Endothelial cell of umbilical vein (primary cell): ENCODE measurements around the gene SECTM1. TPM values are rescaled to one million over a fixed set of nuclear protein-coding genes. Genes with fewer than 3 reads are reported as not detected.

Experiments used
- BruUV-seq: library from RNA; stranded (reverse); fragments of 400-500 nt; replicated peaks from 2 replicates; lab custom pipeline; 2021; lab: Mats Ljungman, UMichigan
- CTCF ChIA-PET: fragments of 300-600, 350-600 bp; sonication (Branson Sonifier 250); formaldehyde crosslinking; loops from one replicate; lab custom pipeline; 2021; ENCODE audit warnings: antibody characterized with exemption, inconsistent platforms; lab: Charles Lee
- POLR2A ChIA-PET: fragments of 300-600, 350-600 bp; sonication (Branson Sonifier 250); formaldehyde crosslinking; loops from one replicate; lab custom pipeline; 2021; ENCODE audit warnings: antibody characterized with exemption, inconsistent platforms; lab: Charles Lee
- DNase-seq: peaks from one replicate; pipeline ENCODE4 v3.0.0-alpha.2; 2011; ENCODE audit warnings: low read depth, low spot score
- FAIRE-seq: peaks from 2 replicates; lab custom pipeline; 2011; peaks lifted over from hg19 to GRCh38; lab: Jason Lieb, UNC
- H2AFZ ChIP-seq: 2 replicates; pipeline ENCODE4 v1.6.0; 2012; ENCODE audit warnings: low read depth, low read length, control low read depth, inconsistent platforms
- H3K27ac ChIP-seq: 2 replicates; pipeline ENCODE4 v1.5.1; 2011; ENCODE audit warnings: low read depth, mild to moderate bottlenecking, control low read depth, low read length, moderate library complexity; ENCODE audit not compliant: insufficient read depth
- H3K27me3 ChIP-seq, 2 experiments: 2 replicates each; pipeline versions ENCODE4 v1.6.0 to v1.6.1; 2011; ENCODE audit warnings: low read length in 2 of 2, mixed read lengths in 1 of 2; ENCODE audit not compliant: control insufficient read depth in 2 of 2, insufficient read depth in 2 of 2
- H3K36me3 ChIP-seq, 2 experiments: 2 replicates in 1 of 2; 3 replicates in 1 of 2; pipeline ENCODE4 v1.5.1; 2011; ENCODE audit warnings: low read length in 2 of 2, mild to moderate bottlenecking in 1 of 2, moderate library complexity in 1 of 2; ENCODE audit not compliant: control insufficient read depth in 2 of 2, insufficient read depth in 2 of 2; ENCODE audit errors: extremely low read depth in 1 of 2
- H3K4me1 ChIP-seq: 3 replicates; pipeline ENCODE4 v1.5.1; 2011; ENCODE audit warnings: mild to moderate bottlenecking, low read length; ENCODE audit not compliant: control insufficient read depth, insufficient read depth; ENCODE audit errors: extremely low read depth
- H3K4me2 ChIP-seq: 2 replicates; pipeline ENCODE4 v1.6.1; 2011; ENCODE audit warnings: low read length, control low read depth, mixed read lengths; ENCODE audit not compliant: insufficient read depth
- H3K4me3 ChIP-seq, 3 experiments: fragments of 200-600 bp in 1 of 3; sonication (generic), shearing (Covaris generic) in 1 of 3; replicated peaks in 1 of 3; 2 replicates each; pipeline ENCODE4 v1.5.1; 2011 to 2016; ENCODE audit warnings: control low read depth in 3 of 3, low read length in 3 of 3, mild to moderate bottlenecking in 2 of 3, inconsistent platforms in 1 of 3, low read depth in 1 of 3, moderate library complexity in 1 of 3; ENCODE audit not compliant: insufficient read depth in 1 of 3
- H3K79me2 ChIP-seq: 2 replicates; pipeline ENCODE4 v1.6.0; 2012; ENCODE audit warnings: low read length, inconsistent platforms; ENCODE audit not compliant: control insufficient read depth, insufficient read depth
- H3K9ac ChIP-seq: replicated peaks from 2 replicates; pipeline ENCODE3; 2011; ENCODE audit warnings: low read length, control low read depth; ENCODE audit not compliant: insufficient read depth; ENCODE audit errors: extremely low read depth
- H3K9me1 ChIP-seq: replicated peaks from 3 replicates; pipeline ENCODE4 v1.6.0; 2011; ENCODE audit warnings: mild to moderate bottlenecking, low read length; ENCODE audit not compliant: control insufficient read depth, insufficient read depth; ENCODE audit errors: extremely low read depth
- H3K9me3 ChIP-seq: replicated peaks from 2 replicates; pipeline ENCODE4 v1.5.1; 2012; ENCODE audit warnings: low read length, inconsistent platforms; ENCODE audit not compliant: control insufficient read depth, insufficient read depth
- H4K20me1 ChIP-seq: replicated peaks from 2 replicates; pipeline ENCODE3; 2011; ENCODE audit warnings: mild to moderate bottlenecking, low read length; ENCODE audit not compliant: control insufficient read depth, insufficient read depth; ENCODE audit errors: extremely low read depth
- CTCF ChIP-seq, 2 donors: IDR thresholded peaks; 1 replicate in 1 of 2; 2 replicates in 1 of 2; pipeline ENCODE4 v1.5.1; 2011; ENCODE audit warnings: low read length in 2 of 2, mild to moderate bottlenecking in 2 of 2, moderate library complexity in 2 of 2, control low read depth in 1 of 2, inconsistent platforms in 1 of 2, low read depth in 1 of 2; ENCODE audit not compliant: insufficient read depth in 1 of 2; ENCODE audit errors: extremely low read depth in 1 of 2
- EZH2 ChIP-seq: IDR thresholded peaks from 2 replicates; pipeline ENCODE4 v1.6.1; 2012; ENCODE audit warnings: borderline replicate concordance, low read depth, mild to moderate bottlenecking, moderate library complexity, low read length, inconsistent platforms; ENCODE audit not compliant: severe bottlenecking
- FOS ChIP-seq: IDR thresholded peaks from 2 replicates; pipeline ENCODE4 v1.6.1; 2011; ENCODE audit warnings: mild to moderate bottlenecking, low read length, moderate library complexity, borderline replicate concordance; ENCODE audit not compliant: insufficient read depth
- GATA2 ChIP-seq: IDR thresholded peaks from 2 replicates; pipeline ENCODE4 v1.7.0; 2011; ENCODE audit warnings: low read depth, mild to moderate bottlenecking, moderate library complexity, mixed read lengths, low read length; ENCODE audit not compliant: insufficient read length, insufficient read depth
- JUN ChIP-seq: IDR thresholded peaks from 2 replicates; pipeline ENCODE4 v1.6.1; 2011; ENCODE audit warnings: borderline replicate concordance, low read depth; ENCODE audit not compliant: insufficient read length, insufficient read depth
- MAX ChIP-seq: IDR thresholded peaks from 2 replicates; pipeline ENCODE4 v1.6.1; 2011; ENCODE audit not compliant: insufficient read depth, insufficient read length
- MYC ChIP-seq: IDR thresholded peaks from one replicate; pipeline ENCODE4 v1.6.1; 2011; ENCODE audit warnings: mild to moderate bottlenecking, low read depth, low read length
- POLR2A ChIP-seq: IDR thresholded peaks from 2 replicates; pipeline ENCODE4 v1.6.1; 2012; ENCODE audit warnings: low read depth, mild to moderate bottlenecking, control low read depth, low read length
- POLR2AphosphoS5 ChIP-seq: IDR thresholded peaks from 2 replicates; pipeline ENCODE4 v1.6.1; 2012; ENCODE audit warnings: low read depth, mild to moderate bottlenecking, control low read depth, low read length, moderate library complexity; ENCODE audit not compliant: insufficient read depth
- dilution Hi-C: fragments of 300-500 bp; cut with MboI; formaldehyde crosslinking; loops from one replicate; pipeline ENCODE4 v1.15.0; 2019; ENCODE audit warnings: low sequenced_read_pairs; ENCODE audit not compliant: extremely low pct_ligation_motif_present
- intact Hi-C: fragments of 100-400 bp; cut with micrococcal nuclease; formaldehyde crosslinking; loops from one replicate; pipeline ENCODE4 v1.10.0; 2022
- polyA plus RNA-seq, 4 experiments: library from polyadenylated mRNA; depleted of rRNA in 3 of 4; stranded (reverse) in 3 of 4; unstranded in 1 of 4; fragments of >200 nt; gene quantifications; 2 replicates each; pipeline versions ENCODE4 v1.2.1 to v1.2.3, GENCODE V29; 2011 to 2012; ENCODE audit warnings: missing spikeins in 1 of 4
- total RNA-seq: library from RNA; stranded (reverse); gene quantifications from 2 replicates; pipeline ENCODE4 v1.2.3, GENCODE V29; 2021

Gene SECTM1
- total and polyA plus RNA-seq, 2 donors (not counting 3 experiments of a cell fraction or from before 2014, with no cell fraction given) = 1.9 to 2.3 TPM

GRCh38 chr17:82287013-82287867 is 46.3 kb downstream of the SECTM1 start:
- POLR2A ChIA-PET = no interaction called here

GRCh38 chr17:82285141-82285540 is 48.4 kb downstream of the SECTM1 start:
- no peaks in the 10 kb centered on the region for H3K9me3 ChIP-seq
- FAIRE-seq (no peak), DNase-seq (peak; percentile 39)
- H3K4me3 ChIP-seq = no peak overlapping the region
- no peak overlapping the region for H3K27ac ChIP-seq
- POLR2A ChIA-PET = no interaction called here
- no peaks in the 10 kb centered on the region for H3K36me3 ChIP-seq
- CTCF ChIA-PET = interaction anchor here (1.5 kb wide), 2 partner anchors 10 to 16 kb away, joined by 4 to 6 read pairs; no protein-coding TSS in a partner anchor
- no peak overlapping the region for H3K9ac ChIP-seq
- BruUV-seq = no TSS peak
- H3K79me2 ChIP-seq = no peaks in the 10 kb centered on the region
- H3K4me1 ChIP-seq = peaks cover 22% of the 10 kb centered on the region
- intact Hi-C loops (no loop called here), dilution Hi-C loops (no loop called here)
- TF ChIP-seq MAX (no peak), CTCF (IDR thresholded peaks at IDR 0.05; ENCODE audit: extremely low read depth in 1 of 2, insufficient read depth in 1 of 2, low read depth in 1 of 2, low read length in 2 of 2) (no peak), FOS (no peak), EZH2 (no peak), GATA2 (no peak), JUN (no peak), MYC (no peak), POLR2AphosphoS5 (no peak), POLR2A (no peak)
- no peak overlapping the region for H2AFZ ChIP-seq
- H3K9me1 ChIP-seq = no peaks in the 10 kb centered on the region
- H4K20me1 ChIP-seq = no peaks in the 10 kb centered on the region
- no peaks in the 10 kb centered on the region for H3K27me3 ChIP-seq
- H3K4me2 ChIP-seq = no peak overlapping the region

More at GRCh38 chr17:82287013-82287867, 46.3 kb downstream of the SECTM1 start:
- DNase-seq = no peak
- H3K4me3 ChIP-seq = no peak overlapping the region
- no TSS peak for BruUV-seq
- CTCF ChIA-PET = no interaction called here
- H3K79me2 ChIP-seq = no peaks in the 10 kb centered on the region
- H3K9me3 ChIP-seq = no peaks in the 10 kb centered on the region
- dilution Hi-C loops = no loop called here
- H3K4me1 ChIP-seq = peaks cover 17% of the 10 kb centered on the region
- H3K9ac ChIP-seq = no peak overlapping the region
- H3K36me3 ChIP-seq = no peaks in the 10 kb centered on the region
- H3K9me1 ChIP-seq = no peaks in the 10 kb centered on the region
- no peak for TF ChIP-seq FOS
- no peak for TF ChIP-seq MAX
- TF ChIP-seq JUN = no peak
- H3K27me3 ChIP-seq = no peaks in the 10 kb centered on the region
- no peak overlapping the region for H3K4me2 ChIP-seq
- peak overlapping the region; percentile 46 for H3K27ac ChIP-seq
- no peak for FAIRE-seq
- H2AFZ ChIP-seq = no peak overlapping the region
- H4K20me1 ChIP-seq = no peaks in the 10 kb centered on the region
- intact Hi-C loops = no loop called here
